ENCODE results near the gene CDH13. TPM values are rescaled to one million over a fixed set of nuclear protein-coding genes. Genes with fewer than 3 reads are reported as not detected.

CDH13 gene
- total and polyA plus RNA-seq, 10 of the 15 experiments (the other 5 are each of a cell fraction or from before 2014, with no cell fraction given) = under 0.01 to 0.05 TPM; not detected in 8

- TF ChIP-seq ZBTB40 (IDR thresholded peaks at IDR 0.05; ENCODE audit: borderline replicate concordance) (no peak), MYB (IDR thresholded peaks at IDR 0.05; ENCODE audit: borderline replicate concordance, low read depth, low read length) (no peak)
Measured at GRCh38 chr16:83802554-83803205, 1175.9 kb downstream of the CDH13 start (continued).

- in situ Hi-C loops (cut with MboI) = no loop called here
- no TSS peak for BruUV-seq (replicated peaks)
- WGBS (ENCODE audit: insufficient coverage, insufficient replicate concordance, low lambda C conversion rate, missing lambda C conversion rate) = 76% methylated on average over 3 of the region's 3 CpGs
- no peaks in the 10 kb centered on the region for H3K9me3 ChIP-seq (replicated peaks; ENCODE audit: control insufficient read depth, insufficient read depth, low read length)
- ChIA-PET RAD21 (ENCODE audit: unreplicated experiment) (no interaction called here), CTCF (no interaction called here), SMC1A (ENCODE audit: uncharacterized antibody, unreplicated experiment) (no interaction called here), POLR2A (no interaction called here)
- H3K27ac ChIP-seq (ENCODE audit: control insufficient read depth, insufficient read depth) = no peak overlapping the region
- ATAC-seq (no peak), FAIRE-seq (no peak), DNase-seq (ENCODE audit: low read depth, low spot score) (no peak)
- no peak overlapping the region for H3K9ac ChIP-seq (ENCODE audit: control insufficient read depth, insufficient read depth, low read length)
- no peak overlapping the region for H2AFZ ChIP-seq (ENCODE audit: control insufficient read depth, low read depth, low read length)
- peaks cover 10% of the 10 kb centered on the region for H3K79me2 ChIP-seq (ENCODE audit: control insufficient read depth, insufficient read depth, low read length)
- intact Hi-C loops (cut with micrococcal nuclease; ENCODE audit: unreplicated experiment) = no loop called here
- H3K4me3 ChIP-seq = no peak overlapping the region
- no peak overlapping the region for H3K4me2 ChIP-seq (ENCODE audit: control insufficient read depth, insufficient read depth)
- H4K20me1 ChIP-seq (ENCODE audit: control insufficient read depth, insufficient read depth) = no peaks in the 10 kb centered on the region
- no peaks in the 10 kb centered on the region for H3K36me3 ChIP-seq (ENCODE audit: control insufficient read depth in 2 of 2, insufficient read depth in 2 of 2, low read length in 1 of 2)
- no peaks in the 10 kb centered on the region; a peak in 1 of 4 replicates for H3K27me3 ChIP-seq (replicated peaks in 1 of 2; ENCODE audit: control insufficient read depth in 2 of 2, insufficient read depth in 2 of 2, low read length in 1 of 2)
- TF ChIP-seq PRDM15 (CRISPR knock-in tag; IDR thresholded peaks at IDR 0.05) (no peak), BHLHE40 (IDR thresholded peaks at IDR 0.05; ENCODE audit: borderline replicate concordance in 1 of 2, low read depth in 2 of 2, low read length in 1 of 2) (no peak), NFYB (IDR thresholded peaks at IDR 0.05; ENCODE audit: insufficient read depth, low read depth, low read length) (no peak), ZBTB11 (CRISPR knock-in tag; IDR thresholded peaks at IDR 0.05) (no peak), ZBTB33 (IDR thresholded peaks at IDR 0.05) (no peak)
- peaks cover 4% of the 10 kb centered on the region; the same call in 1 of the 2 replicates for H3K4me1 ChIP-seq (ENCODE audit: control insufficient read depth, insufficient read depth, low read length)
Measured at GRCh38 chr16:83803811-83804210, 1177.0 kb downstream of the CDH13 start.
